Omental fat pad (tissue), 4 donors: ENCODE measurements around the gene FBH1. TPM values are rescaled to one million over a fixed set of nuclear protein-coding genes. Genes with fewer than 3 reads are reported as not detected.
"Not testable (repeated sequence)": the region's sequence is repeated elsewhere in the genome, so short reads cannot be mapped to it uniquely, and the experiment has no call there.

Source experiments
- ATAC-seq: fragments of 150-250 bp; one replicate; pipeline ENCODE4 v1.9.1; 2016; ENCODE audit warnings: mild to moderate bottlenecking, moderate library complexity; ENCODE audit not compliant: low FRiP score
- DNase-seq: peaks from one replicate; pipeline ENCODE4 v3.0.0-alpha.2; 2019; ENCODE audit warnings: low spot score
- total RNA-seq, 4 donors: library from RNA; depleted of rRNA; stranded (reverse); fragments of >200 nt; gene quantifications; one replicate each; pipeline ENCODE4 v1.1.0, GENCODE V29; 2016
- TF ChIP-seq, protein P1 (sequence below), 3 donors: fragments of 450-650 bp; IDR thresholded peaks; one replicate each; pipeline ENCODE4 v1.5.1; 2016 to 2017; ENCODE audit warnings: antibody characterized with exemption in 3 of 3, mild to moderate bottlenecking in 3 of 3, moderate library complexity in 2 of 3

The FBH1 gene
- total RNA-seq, 4 donors from 2014 or later = 79.2 to 129 (median 81.4) TPM

DNA sequence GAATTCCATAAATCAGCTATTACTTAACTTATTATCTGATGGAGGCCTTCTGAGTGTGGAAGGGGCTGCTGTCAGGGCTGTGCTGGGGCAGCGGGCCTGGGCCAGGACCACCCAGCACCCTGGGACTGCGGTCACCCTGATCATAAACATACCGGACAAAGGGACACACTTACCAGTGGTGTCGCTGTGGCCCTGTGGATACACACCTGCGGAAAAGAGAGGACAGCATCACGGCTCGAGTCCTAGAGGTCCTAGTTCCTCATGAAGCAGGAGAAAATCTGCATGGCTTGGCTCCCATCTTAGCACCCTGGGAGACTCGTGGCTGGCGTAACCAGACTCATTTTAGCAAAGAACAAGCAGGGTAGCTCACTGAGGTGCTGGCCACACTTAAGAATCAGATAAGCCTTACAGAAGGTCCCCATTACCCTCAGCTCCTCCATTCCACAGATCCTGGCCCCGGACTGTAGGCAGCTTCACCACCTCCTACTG is 69.6 kb downstream of the FBH1 start:
- DNase-seq = peak; percentile 11
- TF ChIP-seq, protein P1, sequence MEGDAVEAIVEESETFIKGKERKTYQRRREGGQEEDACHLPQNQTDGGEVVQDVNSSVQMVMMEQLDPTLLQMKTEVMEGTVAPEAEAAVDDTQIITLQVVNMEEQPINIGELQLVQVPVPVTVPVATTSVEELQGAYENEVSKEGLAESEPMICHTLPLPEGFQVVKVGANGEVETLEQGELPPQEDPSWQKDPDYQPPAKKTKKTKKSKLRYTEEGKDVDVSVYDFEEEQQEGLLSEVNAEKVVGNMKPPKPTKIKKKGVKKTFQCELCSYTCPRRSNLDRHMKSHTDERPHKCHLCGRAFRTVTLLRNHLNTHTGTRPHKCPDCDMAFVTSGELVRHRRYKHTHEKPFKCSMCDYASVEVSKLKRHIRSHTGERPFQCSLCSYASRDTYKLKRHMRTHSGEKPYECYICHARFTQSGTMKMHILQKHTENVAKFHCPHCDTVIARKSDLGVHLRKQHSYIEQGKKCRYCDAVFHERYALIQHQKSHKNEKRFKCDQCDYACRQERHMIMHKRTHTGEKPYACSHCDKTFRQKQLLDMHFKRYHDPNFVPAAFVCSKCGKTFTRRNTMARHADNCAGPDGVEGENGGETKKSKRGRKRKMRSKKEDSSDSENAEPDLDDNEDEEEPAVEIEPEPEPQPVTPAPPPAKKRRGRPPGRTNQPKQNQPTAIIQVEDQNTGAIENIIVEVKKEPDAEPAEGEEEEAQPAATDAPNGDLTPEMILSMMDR (IDR thresholded peaks at IDR 0.05) = no peak
- no peak for ATAC-seq

DNA sequence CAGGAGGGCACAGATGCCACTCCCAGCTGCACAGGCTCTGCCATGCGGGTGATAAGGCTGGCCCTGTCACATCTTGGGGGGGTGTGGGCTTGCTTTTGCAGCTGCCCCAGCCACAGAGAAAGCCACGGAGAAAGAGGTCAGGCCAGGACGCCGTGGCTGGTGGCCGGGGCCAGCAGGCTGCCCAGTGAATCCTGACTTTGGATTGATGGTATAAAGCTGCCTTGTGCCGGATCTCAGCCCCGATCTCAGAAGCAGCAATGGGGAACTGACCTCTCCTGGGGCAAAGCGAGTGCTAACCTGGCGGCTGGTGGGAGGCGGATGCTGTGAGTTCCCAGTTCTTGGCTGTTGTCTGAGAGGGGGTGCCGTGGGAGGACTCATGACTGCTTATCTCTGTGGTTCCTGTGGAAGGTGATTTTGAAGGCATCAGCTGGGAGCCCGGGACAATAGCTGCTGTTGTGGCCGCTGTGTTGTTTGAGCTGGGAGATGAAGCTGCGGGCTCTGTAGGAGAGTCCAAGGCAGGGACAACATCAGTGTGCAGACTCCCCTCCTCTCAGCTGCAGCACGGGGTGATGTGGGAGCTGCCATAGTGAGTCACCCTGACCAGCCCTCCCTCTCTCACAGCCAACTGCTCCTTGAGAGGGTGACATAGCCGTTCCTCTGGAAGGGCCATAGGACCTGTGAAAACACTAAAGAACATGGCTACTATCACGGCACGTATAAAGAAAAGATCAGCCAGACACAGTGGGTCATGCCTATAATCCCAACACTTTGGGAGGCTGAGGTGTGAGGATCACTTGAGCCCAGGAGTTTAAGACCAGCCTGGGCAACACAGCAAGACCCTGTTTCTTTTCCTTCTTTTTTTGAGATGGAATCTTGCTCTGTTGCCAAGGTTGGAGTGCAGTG is 70.3 kb downstream of the FBH1 start:
- ATAC-seq = no peak
- TF ChIP-seq, protein P1 (IDR thresholded peaks at IDR 0.05) = no peak
- peak; percentile 14 for DNase-seq

DNA sequence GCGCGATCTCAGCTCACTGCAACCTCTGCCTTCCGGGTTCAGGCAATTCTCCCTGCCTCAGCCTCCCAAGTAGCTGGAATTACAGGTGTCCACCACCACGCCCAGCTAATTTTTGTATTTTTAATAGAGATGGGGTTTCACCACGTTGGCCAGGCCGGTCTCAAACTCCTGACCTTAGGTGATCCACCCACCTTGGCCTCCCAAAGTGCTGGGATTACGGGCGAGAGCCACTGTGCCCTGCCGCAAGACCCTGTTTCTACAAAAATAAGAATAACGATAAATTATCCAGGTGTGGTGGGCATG is 70.9 kb downstream of the FBH1 start:
- DNase-seq = peak; percentile 6

DNA sequence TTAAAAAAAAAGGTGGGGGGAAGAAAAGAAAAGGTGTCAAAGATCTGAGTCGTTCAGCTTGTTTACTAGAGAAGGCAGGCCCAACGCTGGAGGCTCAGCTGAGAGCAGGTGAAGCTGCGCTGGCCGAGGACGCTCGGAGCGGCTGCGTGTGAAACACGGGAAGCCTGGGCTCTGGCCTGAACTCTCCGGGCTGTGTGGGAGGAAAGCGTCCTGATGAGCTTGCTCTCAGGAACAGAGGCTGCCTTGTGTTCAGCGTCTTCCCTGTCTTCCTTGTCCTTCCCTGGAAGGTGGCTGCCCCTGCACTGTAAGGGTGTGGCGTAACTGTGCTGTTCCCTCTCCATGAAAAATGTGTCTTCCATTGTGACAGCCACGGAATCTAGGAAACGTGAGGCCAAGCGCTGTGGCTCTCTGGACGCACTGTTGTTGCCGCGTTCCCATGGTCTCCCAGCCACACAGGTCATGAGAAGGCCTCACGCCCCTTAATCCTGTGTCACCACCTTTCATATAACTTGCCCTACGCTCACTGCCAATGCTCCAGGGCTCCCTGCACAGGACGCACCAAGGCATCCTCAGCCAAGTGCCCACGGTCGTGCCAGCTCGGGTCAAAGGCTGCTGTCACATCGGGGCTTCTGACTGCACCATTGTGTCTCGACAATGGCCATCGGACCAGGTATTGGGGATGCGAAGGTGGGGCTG is 71.5 kb downstream of the FBH1 start:
- ATAC-seq = no peak
- no peak for DNase-seq
- TF ChIP-seq, protein P1 (IDR thresholded peaks at IDR 0.05) = no peak

More for the DNA sequence above, 70.9 kb downstream of the FBH1 start:
- ATAC-seq = not testable (repeated sequence)

DNA sequence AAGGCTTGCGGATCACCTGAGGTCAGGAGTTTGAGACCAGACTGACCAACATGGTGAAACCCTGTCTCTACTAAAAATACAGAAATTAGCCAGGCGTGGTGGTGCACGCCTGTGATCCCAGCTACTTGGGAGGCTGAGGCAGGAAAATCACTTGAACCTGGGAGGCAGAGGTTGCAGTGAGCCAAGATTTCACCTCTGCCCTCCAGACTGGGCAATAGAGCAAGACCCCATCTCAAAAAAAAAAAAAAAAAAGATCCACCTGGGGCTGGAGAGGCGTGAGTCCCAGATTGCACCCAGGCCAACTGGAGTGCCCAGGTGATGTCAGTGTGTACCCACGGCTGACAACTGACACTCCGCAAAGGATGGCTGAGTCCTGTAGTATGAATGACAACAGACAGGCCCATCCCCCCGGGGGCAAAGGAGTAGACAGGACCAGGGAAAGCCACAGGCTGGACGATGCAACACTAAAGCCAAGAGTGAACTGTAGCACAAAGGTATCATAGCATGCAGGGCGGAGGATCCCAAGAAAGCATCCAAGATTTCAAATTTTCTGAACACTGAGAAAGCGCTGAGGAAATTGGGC is 72.4 kb downstream of the FBH1 start:
- not testable (repeated sequence) for ATAC-seq, DNase-seq

DNA sequence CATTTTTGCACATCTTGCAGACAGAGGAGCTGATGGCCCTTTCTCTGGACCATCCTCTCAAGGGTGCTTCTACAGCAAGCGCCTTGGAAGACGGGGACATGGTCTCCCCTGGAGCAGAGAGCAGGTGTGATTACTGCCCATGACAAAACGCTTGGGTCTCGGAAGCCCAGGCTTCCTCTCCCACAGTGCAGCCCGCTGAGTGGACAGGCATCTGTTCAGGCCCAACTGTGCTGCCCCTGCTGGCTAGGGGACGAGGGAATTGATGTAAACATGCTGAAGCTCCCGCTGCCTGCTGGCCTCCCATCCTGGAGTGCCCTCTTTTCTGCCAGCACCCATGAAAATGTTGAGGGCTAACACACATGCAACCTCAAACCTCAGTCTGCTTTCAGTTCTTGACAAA is 73.0 kb downstream of the FBH1 start:
- DNase-seq (no peak), ATAC-seq (no peak)
- TF ChIP-seq, protein P1 (IDR thresholded peaks at IDR 0.05) = no peak

DNA sequence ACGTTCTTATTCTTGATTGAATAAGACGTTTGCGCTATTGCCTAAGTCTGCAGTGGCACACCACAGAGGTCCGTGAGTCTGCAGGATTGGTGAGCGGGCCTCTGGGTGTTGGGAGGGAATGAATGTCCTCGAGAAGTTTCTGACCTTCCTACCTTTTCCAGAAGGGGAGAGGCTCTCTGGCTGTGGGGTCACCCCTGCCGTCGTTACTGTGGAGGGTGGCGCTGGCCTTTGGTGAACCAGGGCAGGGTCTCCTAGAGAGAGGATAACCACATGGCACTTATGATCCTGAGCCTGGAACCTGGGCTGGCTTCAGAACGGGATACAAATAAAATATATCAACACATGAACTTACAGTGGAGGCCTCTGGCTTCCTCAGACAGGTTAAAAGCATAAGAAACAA is 73.5 kb downstream of the FBH1 start:
- TF ChIP-seq, protein P1 (IDR thresholded peaks at IDR 0.05) = no peak
- DNase-seq (no peak), ATAC-seq (no peak)
